K562 (cell line): ENCODE measurements around the gene COPS6. TPM values are rescaled to one million over a fixed set of nuclear protein-coding genes. Genes with fewer than 3 reads are reported as not detected.
A peak's percentile ranks its signal among the peaks of the same experiment; 100 is the strongest.

Experiments
- BDP1 ChIP-seq: IDR thresholded peaks from 3 replicates; pipeline ENCODE4 v1.6.1; 2011; ENCODE audit not compliant: insufficient read length, insufficient read depth
- CXXC5 ChIP-seq: fragments of 250-450 bp; sonication (Bioruptor Pico); IDR thresholded peaks from 2 replicates; pipeline ENCODE4 v1.8.0; 2022; ENCODE audit warnings: inconsistent platforms, mild to moderate bottlenecking, moderate library complexity
- HLTF ChIP-seq: fragments of 450-650 bp; IDR thresholded peaks from 2 replicates; pipeline ENCODE4 v1.6.1; 2016
- ILK ChIP-seq: fragments of 450-650 bp; IDR thresholded peaks from 2 replicates; pipeline ENCODE4 v1.6.1; 2016; ENCODE audit warnings: missing genetic modification characterization, low read depth, mild to moderate bottlenecking, missing compliant biosample characterization, moderate library complexity, borderline replicate concordance
- POLR2AphosphoS2 ChIP-seq: IDR thresholded peaks from 2 replicates; pipeline ENCODE4 v1.6.1; 2012; ENCODE audit warnings: low read length, improper control_type of control experiment
- PRPF4 ChIP-seq: fragments of 200-400 bp; formaldehyde crosslinking; IDR thresholded peaks from one replicate; pipeline ENCODE4 v1.6.1; 2017; ENCODE audit warnings: low read length, low read depth, mild to moderate bottlenecking; ENCODE audit not compliant: insufficient read depth, poor library complexity, severe bottlenecking
- RBM25 ChIP-seq: fragments of 200-400 bp; formaldehyde crosslinking; IDR thresholded peaks from 2 replicates; pipeline ENCODE4 v1.6.1; 2018; ENCODE audit warnings: low read length, low read depth, moderate library complexity; ENCODE audit not compliant: severe bottlenecking
- SRF ChIP-seq, 2 experiments: fragments of 250-450, 450-650 bp in 1 of 2; sonication (Bioruptor Pico) in 1 of 2; sonication (generic) in 1 of 2; formaldehyde crosslinking; IDR thresholded peaks; 2 replicates each; pipeline versions ENCODE4 v1.5.0 to v1.5.1; 2020 to 2022; ENCODE audit warnings: mild to moderate bottlenecking in 1 of 2, missing genetic modification reagents in 1 of 2
- TCFL5 ChIP-seq: fragments of 250-450 bp; sonication (Bioruptor Pico); conservative IDR thresholded peaks from 2 replicates; pipeline ENCODE4 v1.6.1; 2021; ENCODE audit warnings: mild to moderate bottlenecking, moderate library complexity, matching md5 sums
- TFAP4 ChIP-seq: sonication (generic); formaldehyde crosslinking; IDR thresholded peaks from 2 replicates; pipeline ENCODE4 v1.8.0; 2022; ENCODE audit warnings: missing genetic modification reagents, mild to moderate bottlenecking, moderate library complexity, borderline replicate concordance
- ZBTB49 ChIP-seq: sonication (generic); formaldehyde crosslinking; IDR thresholded peaks from 2 replicates; pipeline ENCODE4 v1.8.0; 2022; ENCODE audit warnings: missing genetic modification reagents, mild to moderate bottlenecking, borderline replicate concordance
- ZFP36 ChIP-seq: fragments of 150-350 bp; IDR thresholded peaks from 2 replicates; pipeline ENCODE4 v1.6.1; 2018; ENCODE audit warnings: low read length, low read depth; ENCODE audit not compliant: partially characterized antibody
- ZNF24 ChIP-seq: fragments of 450-650 bp; IDR thresholded peaks from 2 replicates; pipeline ENCODE4 v1.6.1; 2016
- ZNF318 ChIP-seq, 2 experiments: fragments of 450-650 bp; IDR thresholded peaks; 2 replicates each; pipeline ENCODE4 v1.6.1; 2016; ENCODE audit warnings: mild to moderate bottlenecking in 2 of 2, borderline replicate concordance in 1 of 2, low read depth in 1 of 2, moderate library complexity in 1 of 2
- polyA plus RNA-seq, 8 experiments: library from polyadenylated mRNA; depleted of rRNA in 4 of 8; stranded (reverse) in 5 of 8; unstranded in 3 of 8; fragments of >200 nt; fragmentation: Nextera tagmentation in 2 of 8; fragmentation: Illumina TruSeq in 1 of 8; extraction: Ambion mirVana in 2 of 8; extraction: Trizol in 1 of 8; gene quantifications; 2 replicates each; pipeline versions ENCODE4 v1.2.1 to v1.2.3, GENCODE V29; 2011 to 2014; ENCODE audit warnings: inconsistent platforms in 1 of 8, missing spikeins in 1 of 8
- total RNA-seq, 7 experiments: library from RNA; depleted of rRNA in 6 of 7; stranded (reverse); fragments of >200 nt in 6 of 7; fragmentation: Illumina TruSeq in 2 of 7; extraction: Trizol in 2 of 7; gene quantifications; 2 replicates each; pipeline versions ENCODE4 v1.2.1 to v1.2.3, GENCODE V29; 2011 to 2021; ENCODE audit warnings: low replicate concordance in 1 of 7

The COPS6 gene
- total and polyA plus RNA-seq, 9 of the 15 experiments (the other 6 are each of a cell fraction or from before 2014, with no cell fraction given) = 63.0 to 331 (median 168) TPM

GRCh38 chr7:100049441-100050291, 39.1 kb upstream of the COPS6 start, which contains the start of gene ZSCAN21 (continued):
- TF ChIP-seq ZNF318 (IDR thresholded peaks at IDR 0.05; ENCODE audit: borderline replicate concordance in 1 of 2, low read depth in 1 of 2) (no peak), PRPF4 (no peak), TCFL5 (no peak), SRF (CRISPR knock-in tag; IDR thresholded peaks at IDR 0.05) (0 out of 4 replicates have a peak, but pooled peaks of 1 of the 2 experiments have one; percentile 29), ZBTB49 (CRISPR knock-in tag) (no peak), ZNF24 (no peak), POLR2AphosphoS2 (no peak; the same call in 1 of the 2 replicates), TFAP4 (CRISPR knock-in tag) (peak; percentile 99), HLTF (no peak; the same call in 1 of the 2 replicates), RBM25 (no peak), CXXC5 (CRISPR knock-in tag) (peak; percentile 94), BDP1 (no peak), ZFP36 (no peak), ILK (tag) (no peak)
